Measurements from ENCODE around the gene HCFC1. TPM values are rescaled to one million over a fixed set of nuclear protein-coding genes. Genes with fewer than 3 reads are reported as not detected.

HCFC1 gene
- total and polyA plus RNA-seq, 3 donors from 2014 or later = 32.3 to 115 (median 102) TPM

GRCh38 chrX:153991013-153991580 lies 19.5 kb upstream of the HCFC1 start:
- Histone ChIP-seq H3K4me1 (no peaks in the 10 kb centered on the region), H3K4me3 (no peak overlapping the region), H3K36me3 (ENCODE audit: low read depth, missing control alignments) (no peaks in the 10 kb centered on the region), H3K27me3 (no peaks in the 10 kb centered on the region), H3K27ac (no peak overlapping the region), H3K9me3 (no peaks in the 10 kb centered on the region)
- TF ChIP-seq POLR2A (IDR thresholded peaks at IDR 0.05) (no peak), CTCF (IDR thresholded peaks at IDR 0.05) (no peak)
- intact Hi-C loops (cut with DNase I; ENCODE audit: low total_unique reads) = no loop called here
- no peak for DNase-seq
- WGBS, 2 donors = 98 to 100% methylated on average over 3 of the region's 3 CpGs

DNA sequence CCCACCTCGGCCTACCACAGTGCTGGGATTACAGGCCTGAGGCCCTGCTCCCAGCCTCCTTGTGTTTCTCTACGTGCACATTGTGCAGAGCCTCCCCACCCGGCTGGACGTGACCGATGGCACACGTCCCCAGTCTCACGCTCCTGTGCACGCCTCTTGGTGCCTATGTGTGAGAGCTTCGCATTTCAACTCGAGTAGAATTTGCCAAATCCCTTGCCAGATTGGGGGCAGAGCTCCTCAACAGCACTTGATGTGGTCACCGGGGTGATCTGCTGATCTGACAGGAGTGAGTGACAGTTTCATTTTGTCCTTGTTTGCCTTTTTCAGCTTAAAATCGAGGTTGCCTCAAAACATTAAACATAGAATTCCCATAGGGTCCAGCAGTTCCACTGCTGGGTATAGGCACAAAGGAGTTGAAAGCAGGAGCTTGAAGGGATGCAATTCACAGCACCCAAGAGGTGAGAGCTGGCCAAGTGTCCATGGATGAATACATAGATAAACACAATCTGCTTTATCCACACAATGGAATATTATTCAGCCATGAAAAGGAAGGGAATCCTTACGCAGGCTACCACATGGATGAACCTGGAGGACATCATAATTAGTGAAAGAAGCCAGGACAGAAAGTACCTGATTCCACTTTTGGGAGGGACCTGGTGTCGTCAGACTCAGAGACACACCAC lies 18.5 kb upstream of the HCFC1 start:
- Histone ChIP-seq H3K27me3 (no peaks in the 10 kb centered on the region), H3K4me1 (peaks cover 3% of the 10 kb centered on the region), H3K4me3 (no peak overlapping the region), H3K36me3 (ENCODE audit: low read depth, missing control alignments) (no peaks in the 10 kb centered on the region), H3K27ac (no peak overlapping the region), H3K9me3 (no peaks in the 10 kb centered on the region)
- TF ChIP-seq POLR2A (IDR thresholded peaks at IDR 0.05) = no peak
- TF ChIP-seq CTCF (IDR thresholded peaks at IDR 0.05) = no peak
- no peak for DNase-seq
- WGBS, 2 donors = 92 to 93% methylated on average over 4 to 14 of the region's 14 CpGs
- intact Hi-C loops (cut with DNase I; ENCODE audit: low total_unique reads) = no loop called here

DNA sequence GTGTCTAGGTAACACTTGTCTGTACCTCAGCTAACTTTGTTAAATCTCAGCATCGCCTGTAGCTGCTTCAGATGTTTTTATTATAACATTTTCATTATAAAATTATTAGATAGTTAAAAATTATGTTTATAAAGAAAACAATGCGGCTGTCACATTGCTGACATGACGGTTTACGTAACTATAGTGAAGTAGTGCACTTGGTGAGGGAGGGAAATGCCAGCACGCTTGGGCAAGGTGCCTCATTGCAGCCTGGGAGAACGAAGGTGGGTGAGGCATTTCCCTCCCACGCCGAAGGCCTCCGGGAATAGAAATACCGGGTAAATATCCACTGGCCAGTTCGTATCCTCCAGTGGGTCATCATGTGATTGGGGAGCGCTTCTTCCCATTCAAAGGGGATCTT lies 16.9 kb upstream of the HCFC1 start:
- Histone ChIP-seq H3K36me3 (ENCODE audit: low read depth, missing control alignments) (no peaks in the 10 kb centered on the region), H3K4me1 (peaks cover 8% of the 10 kb centered on the region), H3K27ac (no peak overlapping the region), H3K9me3 (no peaks in the 10 kb centered on the region), H3K4me3 (no peak overlapping the region), H3K27me3 (no peaks in the 10 kb centered on the region)
- no peak for TF ChIP-seq POLR2A (IDR thresholded peaks at IDR 0.05)
- no peak for TF ChIP-seq CTCF (IDR thresholded peaks at IDR 0.05)
- DNase-seq = no peak
- WGBS, 2 donors = 74 to 88% methylated on average over 9 to 10 of the region's 12 CpGs
- intact Hi-C loops (cut with DNase I; ENCODE audit: low total_unique reads) = no loop called here

- peaks cover 8% of the 10 kb centered on the region for H3K4me1 ChIP-seq
- intact Hi-C loops (cut with DNase I; ENCODE audit: low total_unique reads) = no loop called here
- no peak overlapping the region for H3K4me3 ChIP-seq
- H3K9me3 ChIP-seq = no peaks in the 10 kb centered on the region
- WGBS, 2 donors = 62 to 82% methylated on average over 8 to 18 of the region's 20 CpGs
- no peaks in the 10 kb centered on the region for H3K27me3 ChIP-seq
- TF ChIP-seq POLR2A (IDR thresholded peaks at IDR 0.05) = no peak
- no peak for TF ChIP-seq CTCF (IDR thresholded peaks at IDR 0.05)
- H3K36me3 ChIP-seq (ENCODE audit: low read depth, missing control alignments) = no peaks in the 10 kb centered on the region
- peak overlapping the region in 1 of 2 donors; percentile 79 for H3K27ac ChIP-seq
- no peak for DNase-seq
Observed at GRCh38 chrX:153984351-153985178, 12.9 kb upstream of the HCFC1 start.

Measured in testis (tissue), 3 donors.